ENCODE results near the gene FAM111B. TPM values are rescaled to one million over a fixed set of nuclear protein-coding genes. Genes with fewer than 3 reads are reported as not detected.

Gene FAM111B
- total and polyA plus RNA-seq, 4 donors, result 0.08 to 2.6 (median 1.4) TPM

DNA sequence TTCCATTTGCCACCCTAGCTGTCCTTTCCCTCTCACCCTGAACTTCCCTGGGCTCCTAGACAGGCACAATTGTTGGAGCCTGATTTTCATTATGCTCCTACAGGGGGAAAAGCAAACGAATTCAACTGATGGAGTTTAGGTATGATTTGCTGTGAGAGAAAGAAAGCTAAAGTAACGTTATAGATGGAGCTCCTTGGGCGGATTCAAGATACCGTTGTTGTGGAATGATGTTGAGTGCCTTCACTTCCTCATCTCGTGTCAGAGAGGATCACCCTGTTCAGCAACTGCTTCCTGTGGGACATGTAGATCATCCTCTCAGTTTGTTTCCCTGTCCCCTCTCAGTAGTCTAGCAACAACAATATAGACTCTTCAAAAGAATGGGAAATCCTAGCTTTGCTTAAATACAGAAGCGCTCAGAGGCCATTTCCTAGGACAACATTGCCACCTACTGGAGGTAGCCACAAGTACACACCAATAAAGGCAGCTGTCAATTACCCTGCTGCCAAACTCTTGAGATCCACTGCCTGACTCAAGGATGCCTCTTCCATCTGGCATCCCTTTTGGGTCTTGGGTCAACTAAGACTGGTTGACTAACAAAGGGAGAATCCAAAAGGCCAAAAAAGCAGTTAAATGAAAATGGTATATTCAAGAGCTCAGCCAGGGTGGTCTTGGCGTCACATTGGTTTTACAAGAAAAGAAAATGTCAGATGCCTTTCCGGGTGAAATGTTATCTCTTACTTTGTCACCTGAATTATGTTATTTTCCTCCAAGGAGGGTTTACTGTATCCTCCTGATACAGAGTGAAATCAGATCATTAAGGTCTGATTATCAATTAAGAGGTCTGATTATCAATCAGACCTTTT lies 51.4 kb downstream of the FAM111B start:
- Histone ChIP-seq H3K36me3 (ENCODE audit: control insufficient read depth in 4 of 4, insufficient read depth in 3 of 4, low read depth in 1 of 4, low read length in 3 of 4) (no peaks in the 10 kb centered on the region), H3K27ac (ENCODE audit: low read depth in 1 of 2, low read length in 2 of 2) (no peak overlapping the region), H3K4me3 (ENCODE audit: low read depth in 1 of 3, low read length in 3 of 3) (no peak overlapping the region), H3K27me3 (ENCODE audit: control insufficient read depth in 4 of 4, insufficient read depth in 4 of 4, low read length in 3 of 4) (no peaks in the 10 kb centered on the region), H3K9ac (ENCODE audit: low read depth in 1 of 2, low read length in 2 of 2) (no peak overlapping the region), H3K9me3 (ENCODE audit: control insufficient read depth in 4 of 4, low read length in 3 of 4) (no peaks in the 10 kb centered on the region), H3K4me1 (ENCODE audit: control insufficient read depth in 4 of 4, insufficient read depth in 4 of 4, low read length in 3 of 4) (no peaks in the 10 kb centered on the region)
- TF ChIP-seq, protein P1, sequence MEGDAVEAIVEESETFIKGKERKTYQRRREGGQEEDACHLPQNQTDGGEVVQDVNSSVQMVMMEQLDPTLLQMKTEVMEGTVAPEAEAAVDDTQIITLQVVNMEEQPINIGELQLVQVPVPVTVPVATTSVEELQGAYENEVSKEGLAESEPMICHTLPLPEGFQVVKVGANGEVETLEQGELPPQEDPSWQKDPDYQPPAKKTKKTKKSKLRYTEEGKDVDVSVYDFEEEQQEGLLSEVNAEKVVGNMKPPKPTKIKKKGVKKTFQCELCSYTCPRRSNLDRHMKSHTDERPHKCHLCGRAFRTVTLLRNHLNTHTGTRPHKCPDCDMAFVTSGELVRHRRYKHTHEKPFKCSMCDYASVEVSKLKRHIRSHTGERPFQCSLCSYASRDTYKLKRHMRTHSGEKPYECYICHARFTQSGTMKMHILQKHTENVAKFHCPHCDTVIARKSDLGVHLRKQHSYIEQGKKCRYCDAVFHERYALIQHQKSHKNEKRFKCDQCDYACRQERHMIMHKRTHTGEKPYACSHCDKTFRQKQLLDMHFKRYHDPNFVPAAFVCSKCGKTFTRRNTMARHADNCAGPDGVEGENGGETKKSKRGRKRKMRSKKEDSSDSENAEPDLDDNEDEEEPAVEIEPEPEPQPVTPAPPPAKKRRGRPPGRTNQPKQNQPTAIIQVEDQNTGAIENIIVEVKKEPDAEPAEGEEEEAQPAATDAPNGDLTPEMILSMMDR (IDR thresholded peaks at IDR 0.05; ENCODE audit: low read depth, low read length, missing input control), result peak; percentile 89
- TF ChIP-seq TAF1 (conservative IDR thresholded peaks at IDR 0.05) (no peak), RAD21 (IDR thresholded peaks at IDR 0.05) (peak; percentile 93 to 97)
- DNase-seq (ENCODE audit: low spot score), result peak; percentile 58
- WGBS, result 44% methylated on average over 8 of the region's 8 CpGs

DNA sequence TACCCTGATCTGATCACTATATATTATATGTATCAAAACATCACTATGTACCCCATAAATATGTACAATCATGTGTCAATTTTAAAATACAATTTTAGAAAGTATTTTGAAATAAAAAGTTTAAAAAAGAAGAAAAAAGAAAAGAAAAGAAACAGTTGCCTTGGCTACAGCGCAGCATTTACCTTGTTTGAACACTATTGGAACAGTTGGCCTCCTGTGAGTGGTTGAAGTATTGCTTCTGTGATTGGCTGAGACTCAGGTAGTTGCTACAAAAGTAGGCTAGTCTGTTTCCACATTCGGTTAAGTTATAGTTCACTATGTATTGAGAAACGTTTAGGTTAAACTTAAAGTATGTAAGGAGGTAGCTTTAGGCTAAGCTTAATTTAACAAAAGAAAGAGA lies 57.0 kb downstream of the FAM111B start:
- H3K9me3 ChIP-seq (ENCODE audit: control insufficient read depth in 4 of 4, low read length in 3 of 4), result no peaks in the 10 kb centered on the region
- 87% methylated on average over 3 of the region's 3 CpGs for WGBS
- TF ChIP-seq, protein P2, sequence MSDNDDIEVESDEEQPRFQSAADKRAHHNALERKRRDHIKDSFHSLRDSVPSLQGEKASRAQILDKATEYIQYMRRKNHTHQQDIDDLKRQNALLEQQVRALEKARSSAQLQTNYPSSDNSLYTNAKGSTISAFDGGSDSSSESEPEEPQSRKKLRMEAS (IDR thresholded peaks at IDR 0.05), result no peak
- TF ChIP-seq, protein P3, sequence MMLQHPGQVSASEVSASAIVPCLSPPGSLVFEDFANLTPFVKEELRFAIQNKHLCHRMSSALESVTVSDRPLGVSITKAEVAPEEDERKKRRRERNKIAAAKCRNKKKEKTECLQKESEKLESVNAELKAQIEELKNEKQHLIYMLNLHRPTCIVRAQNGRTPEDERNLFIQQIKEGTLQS (IDR thresholded peaks at IDR 0.05), result no peak
- TF ChIP-seq, protein P4, sequence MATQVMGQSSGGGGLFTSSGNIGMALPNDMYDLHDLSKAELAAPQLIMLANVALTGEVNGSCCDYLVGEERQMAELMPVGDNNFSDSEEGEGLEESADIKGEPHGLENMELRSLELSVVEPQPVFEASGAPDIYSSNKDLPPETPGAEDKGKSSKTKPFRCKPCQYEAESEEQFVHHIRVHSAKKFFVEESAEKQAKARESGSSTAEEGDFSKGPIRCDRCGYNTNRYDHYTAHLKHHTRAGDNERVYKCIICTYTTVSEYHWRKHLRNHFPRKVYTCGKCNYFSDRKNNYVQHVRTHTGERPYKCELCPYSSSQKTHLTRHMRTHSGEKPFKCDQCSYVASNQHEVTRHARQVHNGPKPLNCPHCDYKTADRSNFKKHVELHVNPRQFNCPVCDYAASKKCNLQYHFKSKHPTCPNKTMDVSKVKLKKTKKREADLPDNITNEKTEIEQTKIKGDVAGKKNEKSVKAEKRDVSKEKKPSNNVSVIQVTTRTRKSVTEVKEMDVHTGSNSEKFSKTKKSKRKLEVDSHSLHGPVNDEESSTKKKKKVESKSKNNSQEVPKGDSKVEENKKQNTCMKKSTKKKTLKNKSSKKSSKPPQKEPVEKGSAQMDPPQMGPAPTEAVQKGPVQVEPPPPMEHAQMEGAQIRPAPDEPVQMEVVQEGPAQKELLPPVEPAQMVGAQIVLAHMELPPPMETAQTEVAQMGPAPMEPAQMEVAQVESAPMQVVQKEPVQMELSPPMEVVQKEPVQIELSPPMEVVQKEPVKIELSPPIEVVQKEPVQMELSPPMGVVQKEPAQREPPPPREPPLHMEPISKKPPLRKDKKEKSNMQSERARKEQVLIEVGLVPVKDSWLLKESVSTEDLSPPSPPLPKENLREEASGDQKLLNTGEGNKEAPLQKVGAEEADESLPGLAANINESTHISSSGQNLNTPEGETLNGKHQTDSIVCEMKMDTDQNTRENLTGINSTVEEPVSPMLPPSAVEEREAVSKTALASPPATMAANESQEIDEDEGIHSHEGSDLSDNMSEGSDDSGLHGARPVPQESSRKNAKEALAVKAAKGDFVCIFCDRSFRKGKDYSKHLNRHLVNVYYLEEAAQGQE (IDR thresholded peaks at IDR 0.05), result no peak
- TF ChIP-seq FOXA2 (IDR thresholded peaks at IDR 0.05) (no peak), HNF4A (conservative IDR thresholded peaks at IDR 0.05) (no peak), FOXA1 (IDR thresholded peaks at IDR 0.05) (no peak), NR2F2 (IDR thresholded peaks at IDR 0.05) (no peak), EGR1 (IDR thresholded peaks at IDR 0.05; ENCODE audit: low read depth in 2 of 2) (no peak), RXRA (IDR thresholded peaks at IDR 0.05) (no peak), SP1 (IDR thresholded peaks at IDR 0.05) (no peak), TAF1 (conservative IDR thresholded peaks at IDR 0.05) (no peak), GABPA (IDR thresholded peaks at IDR 0.05 in 1 of 2, conservative IDR thresholded peaks at IDR 0.05 in 1 of 2) (no peak), JUND (IDR thresholded peaks at IDR 0.05) (no peak), HNF4G (IDR thresholded peaks at IDR 0.05) (no peak), RAD21 (IDR thresholded peaks at IDR 0.05) (no peak), YY1 (IDR thresholded peaks at IDR 0.05) (no peak)
- TF ChIP-seq, protein P1 (IDR thresholded peaks at IDR 0.05; ENCODE audit: low read depth, low read length, missing input control), result no peak
- DNase-seq (ENCODE audit: low spot score), result no peak
- no peak overlapping the region for H3K4me3 ChIP-seq (ENCODE audit: low read depth in 1 of 3, low read length in 3 of 3)
- H3K36me3 ChIP-seq (ENCODE audit: control insufficient read depth in 4 of 4, insufficient read depth in 3 of 4, low read depth in 1 of 4, low read length in 3 of 4), result no peaks in the 10 kb centered on the region
- no peaks in the 10 kb centered on the region for H3K4me1 ChIP-seq (ENCODE audit: control insufficient read depth in 4 of 4, insufficient read depth in 4 of 4, low read length in 3 of 4)
- no peaks in the 10 kb centered on the region for H3K27me3 ChIP-seq (ENCODE audit: control insufficient read depth in 4 of 4, insufficient read depth in 4 of 4, low read length in 3 of 4)
- H3K27ac ChIP-seq (ENCODE audit: low read depth in 1 of 2, low read length in 2 of 2), result no peak overlapping the region
- H3K9ac ChIP-seq (ENCODE audit: low read depth in 1 of 2, low read length in 2 of 2), result no peak overlapping the region

All from liver (tissue), 9 donors.